HG03103 (cell line): Measurements from ENCODE around the gene GRPEL2.

Experiments used
- ATAC-seq: cut with Tn5 transposase; IDR thresholded peaks from one replicate; pipeline ENCODE4 v1.9.1; 2021; ENCODE audit warnings: low read depth; ENCODE audit not compliant: unreplicated experiment

Gene GRPEL2

DNA sequence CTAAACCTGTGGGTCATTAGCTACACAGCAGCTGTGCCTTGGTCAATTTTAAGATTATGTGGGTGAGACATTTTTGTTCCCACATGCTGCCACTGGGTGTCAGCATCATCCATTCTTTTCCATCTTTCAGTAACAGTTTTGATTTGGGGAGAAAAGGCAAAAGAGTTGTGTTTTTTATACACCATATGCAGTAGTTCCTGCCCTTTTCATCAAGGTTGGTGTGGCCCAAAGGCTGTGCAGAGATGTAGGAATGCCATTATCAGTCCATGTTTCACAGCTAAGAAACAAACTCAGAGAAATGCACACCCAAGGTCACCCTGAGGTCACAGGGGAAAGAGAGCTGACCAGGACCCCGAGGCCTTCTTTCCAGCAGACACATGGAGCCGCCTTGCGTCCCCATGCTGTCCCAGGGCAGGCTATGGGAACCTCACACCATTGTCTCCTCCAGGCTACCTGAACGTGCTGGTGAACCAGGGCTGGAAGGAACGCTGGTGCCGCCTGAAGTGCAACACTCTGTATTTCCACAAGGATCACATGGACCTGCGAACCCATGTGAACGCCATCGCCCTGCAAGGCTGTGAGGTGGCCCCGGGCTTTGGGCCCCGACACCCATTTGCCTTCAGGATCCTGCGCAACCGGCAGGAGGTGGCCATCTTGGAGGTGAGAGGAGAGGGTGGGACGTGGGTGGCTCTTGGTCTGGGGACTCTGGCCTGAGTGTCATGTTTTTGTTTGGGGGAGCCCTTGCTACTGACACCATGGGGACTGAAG is 27.8 kb upstream of the GRPEL2 start:
- no peak for ATAC-seq

DNA sequence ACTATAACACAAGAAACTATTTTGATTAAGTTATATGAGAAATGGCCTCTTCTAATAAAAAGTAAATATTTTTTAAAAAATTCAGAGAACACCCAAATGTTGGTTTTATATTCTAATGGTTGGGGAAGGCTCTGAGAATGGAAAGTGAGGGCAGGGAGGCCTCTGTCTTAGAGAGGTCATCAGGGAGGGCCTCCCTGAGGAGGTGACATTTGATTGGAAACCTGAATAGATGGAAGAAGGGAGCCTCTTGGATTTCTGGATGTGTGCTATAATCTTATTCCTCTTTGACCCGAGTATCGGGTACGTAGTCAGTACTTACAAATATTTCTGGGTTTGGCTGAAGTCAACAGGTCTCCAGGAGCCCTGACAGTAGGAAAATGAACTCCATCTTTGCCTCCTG is 26.1 kb upstream of the GRPEL2 start:
- ATAC-seq = no peak

DNA sequence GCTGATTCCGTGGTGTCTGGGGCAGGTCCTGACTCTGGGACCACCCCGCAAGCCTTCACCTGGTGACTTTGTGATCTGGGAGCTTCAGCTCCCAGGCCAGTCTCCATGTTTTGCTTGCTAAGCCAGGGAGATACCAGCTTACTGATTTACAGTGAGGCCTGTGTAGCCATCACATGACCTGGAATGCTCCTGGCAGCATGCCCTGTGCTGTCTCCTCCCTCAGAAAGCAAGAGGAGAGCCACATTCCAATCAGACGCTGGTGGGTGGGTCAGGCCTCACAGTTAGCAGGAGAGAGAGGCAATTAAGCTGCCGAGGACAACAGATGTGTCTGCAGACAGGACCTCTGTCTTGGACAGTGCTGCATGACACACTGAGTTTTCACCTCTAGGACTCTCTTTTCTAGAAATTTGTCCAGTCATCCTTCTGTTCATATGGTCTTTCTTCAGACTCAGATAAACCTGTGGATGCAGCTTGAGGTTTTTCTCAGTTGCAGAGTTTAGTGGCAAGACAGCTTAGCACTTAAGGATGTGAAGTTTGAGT is 24.4 kb upstream of the GRPEL2 start:
- ATAC-seq = no peak

DNA sequence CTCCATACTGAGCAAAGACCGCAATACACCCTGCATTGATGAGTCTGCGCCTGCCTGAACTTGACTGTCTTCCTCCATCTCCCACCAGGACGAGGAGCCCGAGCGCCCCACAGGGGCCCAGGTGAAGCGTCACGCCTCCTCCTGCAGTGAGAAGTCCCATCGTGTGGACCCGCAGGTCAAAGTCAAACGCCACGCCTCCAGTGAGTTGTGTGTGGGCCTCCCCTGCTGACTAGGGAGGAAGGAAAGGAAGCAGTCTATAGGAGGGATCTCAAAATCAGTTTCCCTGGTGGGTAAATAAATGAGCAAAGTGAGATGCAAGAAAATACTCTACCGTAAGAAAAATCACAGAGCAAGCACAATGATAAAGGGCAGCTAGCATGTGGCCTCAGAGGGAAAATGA is 22.8 kb upstream of the GRPEL2 start:
- no peak for ATAC-seq

DNA sequence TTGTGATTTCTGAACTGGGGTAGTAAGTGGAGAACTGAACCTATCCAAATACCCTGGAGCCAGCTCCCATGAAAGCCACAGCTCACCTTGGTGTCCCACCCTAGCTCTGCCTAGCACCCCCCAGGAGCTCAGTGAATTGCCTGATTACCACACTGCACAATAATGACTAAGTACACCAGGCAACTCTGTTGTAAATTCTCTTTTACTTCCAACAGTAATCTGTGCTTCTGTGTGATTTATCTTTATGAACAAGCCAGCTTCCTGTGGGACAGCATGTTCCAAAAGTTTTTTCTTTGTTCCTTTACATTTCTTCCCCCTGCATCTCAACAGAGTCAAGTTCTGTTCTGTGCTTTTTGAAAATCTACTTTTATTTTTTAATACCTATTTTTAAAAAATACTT is 22.1 kb upstream of the GRPEL2 start:
- ATAC-seq = no peak

DNA sequence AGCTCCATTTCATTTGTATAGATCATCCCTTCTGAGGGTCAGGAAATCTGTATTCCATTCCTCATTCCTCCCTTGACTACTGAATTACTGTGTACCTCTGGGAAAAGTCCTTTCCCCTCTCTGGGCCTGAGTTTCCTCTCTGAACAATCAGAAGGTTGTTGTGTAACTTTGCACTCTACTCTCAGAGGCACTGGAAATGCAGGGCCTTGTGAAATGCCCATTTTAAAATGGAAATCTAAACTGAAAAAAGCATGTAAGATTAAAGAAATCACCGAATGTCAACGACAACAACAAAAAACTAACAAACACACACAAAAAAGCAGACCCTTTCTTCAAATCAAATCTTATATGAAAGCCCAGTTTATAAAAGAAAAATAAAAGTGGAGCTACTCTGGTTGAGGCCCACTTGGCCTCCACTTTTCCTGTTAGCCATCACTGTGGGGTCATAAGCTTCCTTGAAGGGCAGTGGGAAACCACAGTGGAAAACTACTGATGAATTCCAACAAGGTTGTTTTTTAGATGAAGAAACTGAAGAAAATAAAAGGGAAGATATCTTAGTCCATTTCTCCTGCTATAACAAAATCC is 21.6 kb upstream of the GRPEL2 start:
- ATAC-seq = no peak

DNA sequence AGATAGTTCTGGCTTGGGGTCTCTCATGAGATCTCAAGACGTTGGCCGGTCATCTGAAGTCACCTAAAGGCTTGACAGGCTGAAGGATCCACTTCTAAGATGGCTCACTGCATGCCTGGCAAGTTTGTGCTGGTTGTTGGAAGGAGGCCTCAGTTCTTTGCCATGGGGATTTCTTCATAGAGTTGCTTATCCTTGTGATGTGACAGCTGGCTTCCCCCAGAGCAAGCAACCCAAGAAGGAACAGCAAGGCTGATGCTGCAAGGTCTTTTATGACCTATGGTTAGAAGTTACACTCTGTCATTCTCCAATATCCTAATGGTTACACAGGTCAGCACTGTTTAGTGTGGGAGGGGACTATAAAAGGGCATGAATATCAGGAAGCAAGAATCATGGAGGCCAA is 20.7 kb upstream of the GRPEL2 start:
- ATAC-seq = no peak

DNA sequence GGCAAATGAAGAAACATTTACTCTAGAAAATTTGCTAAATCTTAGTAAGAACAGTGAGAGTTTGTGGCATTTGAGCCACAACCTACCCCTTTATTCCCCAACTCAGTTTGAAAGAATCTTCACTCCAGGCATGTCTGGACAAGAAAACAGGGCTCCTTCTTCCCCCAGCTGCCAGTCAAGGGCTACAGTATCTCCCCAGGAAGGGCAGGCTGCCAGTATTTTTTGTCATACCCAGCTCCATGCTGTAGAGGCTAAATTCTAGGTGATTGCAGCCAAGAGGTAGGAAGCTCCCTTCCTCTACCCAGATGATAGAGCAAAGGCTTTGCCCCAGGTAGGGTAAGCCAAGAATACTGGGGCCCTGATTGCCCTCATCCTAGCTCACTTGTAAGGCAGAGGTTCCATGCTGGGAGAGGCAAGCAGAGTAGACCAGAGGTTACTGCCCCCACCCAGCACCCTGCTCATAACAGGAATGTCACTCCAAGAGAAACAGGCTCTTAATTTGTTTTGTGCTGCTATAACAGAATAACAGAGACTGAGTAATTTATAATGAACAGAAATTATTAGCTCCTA is 20.0 kb upstream of the GRPEL2 start:
- no peak for ATAC-seq

DNA sequence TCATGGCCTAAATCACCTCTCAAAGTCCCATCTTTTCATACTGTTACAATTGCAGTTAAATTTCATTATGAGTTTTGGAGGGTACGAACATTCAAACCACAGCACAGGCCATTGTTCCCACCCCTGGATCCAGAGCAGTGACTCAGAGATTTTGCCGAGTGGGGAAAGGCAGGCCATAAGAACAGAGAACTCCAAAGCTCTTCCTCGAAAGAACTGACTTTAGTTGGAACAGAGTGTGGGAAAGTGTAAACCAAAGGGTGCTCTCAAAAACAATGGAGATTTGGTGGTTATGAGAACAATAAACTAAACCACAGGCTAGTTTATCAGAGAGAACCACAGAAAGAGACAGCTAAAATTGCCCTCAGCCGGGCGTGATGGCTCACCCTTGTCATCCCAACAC is 19.4 kb upstream of the GRPEL2 start:
- ATAC-seq = no peak

DNA sequence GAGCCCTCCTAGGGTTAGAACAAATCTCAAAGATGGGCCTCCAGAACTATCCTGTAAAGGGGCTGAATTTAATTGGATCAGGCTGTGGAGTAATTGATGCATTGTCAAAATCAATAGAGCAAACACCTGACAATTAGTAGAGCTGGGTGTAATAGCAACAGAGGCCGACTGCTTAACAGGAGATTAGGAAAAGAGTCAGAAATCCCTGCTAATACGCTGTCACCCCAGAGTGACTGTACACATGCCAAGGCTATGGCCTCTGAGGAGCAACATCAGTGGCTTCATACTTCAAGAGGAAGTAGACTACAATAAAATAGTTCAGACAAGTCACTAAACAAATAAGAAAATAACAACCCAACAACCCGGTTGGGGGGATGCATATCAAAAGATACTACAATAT is 18.7 kb upstream of the GRPEL2 start:
- ATAC-seq = no peak

DNA sequence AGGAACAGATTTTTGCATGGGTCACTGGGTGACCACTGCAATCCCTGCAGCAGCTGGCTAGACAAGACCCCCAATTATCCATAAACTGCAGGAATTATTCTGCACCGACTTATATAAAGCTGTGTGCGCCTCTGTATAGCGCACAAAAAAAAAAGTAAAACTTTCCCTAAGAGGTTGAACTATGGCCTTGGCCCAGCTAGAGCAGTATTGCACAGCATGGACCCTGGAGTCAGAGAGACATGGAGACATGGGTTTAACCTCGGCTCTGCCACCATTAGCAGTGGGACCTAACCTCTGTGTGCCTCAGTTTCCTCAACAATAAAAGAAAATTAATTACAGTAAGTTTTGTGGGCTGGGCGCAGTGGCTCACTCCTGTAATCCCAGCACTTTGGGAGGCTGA is 17.1 kb upstream of the GRPEL2 start:
- no peak for ATAC-seq

DNA sequence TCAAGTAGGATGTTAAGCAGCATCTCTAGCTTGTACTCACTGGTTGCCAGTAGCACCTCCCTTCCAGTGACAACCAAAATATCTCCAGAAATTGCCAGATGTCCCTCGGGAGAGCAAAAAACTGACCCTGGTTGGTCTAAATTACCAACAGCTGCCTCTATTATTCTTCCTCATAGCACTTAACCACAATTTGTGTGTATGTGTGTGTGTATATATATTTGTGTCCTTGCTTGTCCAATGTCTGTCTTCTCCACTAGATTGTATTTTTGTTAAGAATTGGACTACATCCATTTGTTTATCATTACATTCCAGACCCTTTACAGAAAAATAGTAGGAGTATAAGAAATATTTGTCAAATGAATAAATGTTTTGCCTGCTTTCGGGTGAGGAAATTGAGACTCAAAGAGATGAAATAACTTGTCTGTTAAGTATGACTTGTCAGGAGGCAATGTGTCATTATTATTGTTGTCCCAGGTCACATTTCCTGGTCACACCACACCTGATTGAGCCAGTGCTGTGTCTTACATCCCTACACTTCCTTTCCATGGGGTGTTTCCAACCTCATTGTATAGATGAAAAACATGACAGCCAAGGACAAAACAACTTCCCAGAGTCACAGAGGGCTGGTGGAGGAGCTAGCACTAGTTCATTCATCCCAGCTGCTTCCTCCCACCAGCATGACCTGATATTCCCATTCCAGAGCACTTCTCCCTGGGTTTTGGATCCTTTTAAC is 11.4 kb upstream of the GRPEL2 start:
- ATAC-seq = no peak

DNA sequence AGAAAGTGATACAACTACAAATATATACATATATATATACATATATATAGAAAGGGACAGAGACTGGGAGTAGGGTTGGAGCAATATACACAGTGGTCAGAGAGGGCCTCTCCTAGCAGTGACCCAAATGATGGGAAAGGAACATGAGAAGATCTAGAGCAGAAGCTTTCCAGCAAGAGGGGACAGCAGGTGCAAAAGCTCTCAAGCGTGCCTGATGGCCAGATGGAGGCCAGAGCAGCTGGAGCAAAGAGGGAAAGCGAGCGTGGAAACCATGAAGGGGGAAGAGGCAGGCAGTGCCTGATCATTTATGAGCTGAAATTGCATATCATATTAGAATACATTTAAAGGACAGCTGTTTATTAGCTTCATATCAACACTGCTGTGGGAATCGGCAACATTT is 7.6 kb upstream of the GRPEL2 start:
- no peak for ATAC-seq

DNA sequence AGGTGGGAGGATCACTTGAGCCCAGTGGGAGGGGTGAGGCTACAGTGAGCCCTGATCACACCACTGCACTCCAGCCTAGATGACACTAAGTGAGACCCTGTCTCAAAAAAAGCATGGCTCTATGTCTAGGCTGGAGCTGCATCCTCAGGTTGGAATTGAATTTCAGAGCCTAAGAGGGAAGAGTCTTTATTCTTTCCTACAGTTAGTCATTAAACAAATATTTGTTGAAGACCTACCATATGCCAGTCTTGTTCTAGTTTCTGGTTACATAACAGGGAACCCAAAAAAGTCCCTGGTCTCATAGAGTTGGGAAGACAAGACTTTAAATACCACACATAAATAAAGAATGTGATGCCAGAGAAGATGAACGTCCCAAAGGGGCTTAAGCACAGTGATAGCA is 6.9 kb upstream of the GRPEL2 start:
- no peak for ATAC-seq

DNA sequence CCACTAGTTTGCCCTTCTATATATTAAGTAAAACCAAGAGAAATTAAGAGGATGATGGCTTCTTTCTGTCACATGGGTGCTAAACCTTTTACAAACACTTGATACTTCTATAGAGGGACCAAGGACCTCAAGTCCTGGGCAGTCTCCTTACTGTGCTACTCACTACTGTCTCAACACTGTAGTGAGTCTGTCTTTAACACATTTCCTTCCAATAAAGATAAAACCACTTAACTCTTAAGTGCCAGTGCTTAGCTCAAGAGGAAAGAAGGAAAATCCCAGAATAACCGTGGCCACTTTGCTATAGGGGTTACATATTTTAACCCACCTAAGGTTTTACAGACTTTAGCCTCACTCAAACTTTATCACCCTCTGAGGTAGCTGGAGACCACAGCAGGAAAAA is 4.4 kb upstream of the GRPEL2 start:
- no peak for ATAC-seq

DNA sequence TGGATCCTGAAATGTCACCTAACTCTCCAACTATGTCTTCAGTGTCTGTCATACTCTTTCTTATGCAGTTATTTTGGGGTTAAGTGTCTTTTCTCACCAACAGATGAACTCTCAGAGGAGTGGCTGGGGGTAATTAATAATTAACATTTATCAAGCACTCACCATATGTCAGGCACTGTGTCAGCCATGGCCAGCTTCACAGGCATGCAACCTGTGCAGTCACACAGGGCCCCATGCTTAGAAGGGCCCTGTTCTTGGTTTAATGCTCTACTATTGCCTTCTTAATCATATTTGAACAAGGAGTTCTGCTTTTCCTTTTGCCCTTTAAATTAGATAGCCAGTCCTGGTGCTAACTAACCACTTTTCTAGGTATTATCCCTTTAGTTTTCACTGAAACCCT is 3.4 kb upstream of the GRPEL2 start:
- no peak for ATAC-seq

DNA sequence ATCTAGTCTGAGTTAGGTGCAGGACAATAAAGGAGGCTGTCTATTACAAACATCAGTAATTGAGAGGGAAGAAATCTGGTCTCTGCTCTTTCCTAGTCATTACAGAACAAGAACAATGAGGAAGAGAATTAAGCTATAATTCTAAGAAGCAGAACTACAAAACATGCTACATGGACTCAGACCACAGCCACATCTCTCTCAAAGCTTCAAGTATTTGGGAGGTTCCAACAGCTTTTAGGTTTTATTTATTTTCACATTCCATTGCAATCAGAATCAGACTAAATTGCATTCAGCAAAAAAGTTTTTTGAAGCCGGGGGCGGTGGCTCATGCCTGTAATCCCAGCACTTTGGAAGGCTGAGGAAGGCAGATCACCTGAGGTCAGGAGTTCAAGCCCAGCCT is 1.1 kb upstream of the GRPEL2 start:
- no peak for ATAC-seq

DNA sequence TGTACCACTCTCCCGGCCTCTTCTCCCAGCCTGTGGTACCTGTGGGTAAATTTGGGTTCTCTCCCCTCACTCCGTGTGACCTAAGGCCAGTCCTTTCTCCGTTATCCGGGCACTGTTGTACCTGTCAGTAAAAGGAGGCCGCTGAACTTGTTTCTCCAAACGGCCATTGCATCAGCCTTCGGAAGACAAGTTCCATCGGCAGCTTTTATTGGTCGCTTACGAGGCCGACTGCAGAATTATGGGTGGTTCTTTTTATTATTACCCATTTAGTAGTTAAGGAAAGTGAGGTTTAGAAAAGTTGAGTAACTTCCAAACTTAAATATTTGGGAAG is 558 bp downstream of the GRPEL2 start:
- no peak for ATAC-seq

DNA sequence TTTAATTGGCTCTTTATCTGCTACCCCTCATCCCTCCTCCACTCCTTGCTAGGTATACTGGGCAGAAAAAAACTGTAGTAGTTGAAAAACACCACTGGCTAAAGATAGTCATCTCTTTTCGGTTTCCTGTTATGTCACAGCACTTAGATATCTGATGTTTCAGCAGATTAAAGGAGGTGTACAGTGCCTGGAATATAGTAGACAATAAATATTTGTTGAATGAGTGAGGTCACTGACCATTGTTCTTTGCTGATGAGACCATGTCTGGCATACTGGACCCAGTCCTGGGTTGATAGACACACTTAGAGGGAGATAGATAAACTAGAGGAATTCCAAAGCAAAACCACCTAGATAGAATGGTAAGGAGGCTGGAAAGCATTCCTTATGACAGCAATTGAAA is 3.2 kb downstream of the GRPEL2 start:
- ATAC-seq = no peak

DNA sequence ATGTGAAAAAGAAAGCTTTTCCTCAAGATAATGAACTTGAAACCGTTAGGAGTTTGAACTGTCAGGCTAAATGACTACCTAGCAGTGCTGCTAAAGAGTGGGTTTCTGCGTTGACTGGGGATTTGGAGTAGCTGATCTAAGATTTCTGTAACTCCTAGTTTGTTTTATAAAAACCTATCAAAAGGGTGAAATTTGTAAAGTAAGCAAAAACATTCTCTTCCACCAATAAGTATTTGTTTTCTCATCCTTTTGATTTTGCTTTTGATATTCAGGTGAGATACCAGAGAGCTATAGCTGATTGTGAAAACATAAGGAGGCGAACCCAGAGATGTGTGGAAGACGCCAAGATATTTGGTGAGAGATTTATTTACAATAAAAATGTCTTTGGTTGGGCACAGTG is 4.1 kb downstream of the GRPEL2 start:
- no peak for ATAC-seq

DNA sequence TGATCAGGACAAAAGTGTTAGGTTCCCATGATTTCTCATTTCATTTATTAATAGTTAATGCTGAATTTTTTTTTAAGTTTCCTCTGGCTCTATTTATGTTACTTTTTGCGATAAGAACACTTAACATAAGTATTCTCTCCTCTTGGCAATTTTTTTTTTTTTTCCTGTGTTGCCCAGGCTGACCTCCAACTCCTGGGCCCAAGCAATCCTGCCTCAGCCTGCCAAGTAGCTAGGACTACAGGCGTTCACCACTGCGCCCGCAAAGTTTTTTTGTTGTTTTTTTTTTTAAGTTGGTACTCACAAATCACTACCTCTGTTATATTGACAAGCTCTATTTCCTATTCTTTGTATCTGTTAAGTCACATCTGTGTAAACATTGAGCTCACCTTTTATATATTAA is 6.9 kb downstream of the GRPEL2 start:
- ATAC-seq = no peak

DNA sequence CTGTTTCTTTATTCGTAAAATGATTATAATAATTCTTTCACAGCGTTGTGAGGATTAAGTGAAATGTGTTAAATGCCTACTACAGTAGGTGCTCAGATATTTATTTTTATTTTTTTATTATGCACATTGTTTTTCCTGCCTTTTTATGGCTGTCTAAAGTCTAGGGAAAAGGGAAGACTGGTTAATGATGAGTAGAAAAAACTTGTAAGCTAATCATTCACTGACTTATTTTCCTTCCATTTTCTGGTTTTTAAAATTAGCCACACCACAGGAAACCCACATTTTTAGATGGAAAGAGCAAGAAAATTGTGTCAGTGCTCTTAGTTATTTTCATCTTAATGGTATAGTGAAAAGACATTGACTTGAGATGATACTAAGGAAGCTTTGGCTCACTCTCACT is 8.6 kb downstream of the GRPEL2 start:
- no peak for ATAC-seq
